NCI-H345 treated with DMSO at 0.1 percent for 48 hours (cell line): ENCODE results near the gene EFCAB6.

Source experiments
- DNase-seq: peaks from one replicate; lab custom pipeline; 2025; ENCODE audit not compliant: unreplicated experiment; lab: John Stamatoyannopoulos, UW

The EFCAB6 gene

GRCh38 chr22:43747877-43748276 is 64.2 kb downstream of the EFCAB6 start:
- DNase-seq = no peak

GRCh38 chr22:43747058-43747457 is 65.0 kb downstream of the EFCAB6 start:
- no peak for DNase-seq

GRCh38 chr22:43745783-43746356 is 66.2 kb downstream of the EFCAB6 start:
- DNase-seq = peak; percentile 94

DNA sequence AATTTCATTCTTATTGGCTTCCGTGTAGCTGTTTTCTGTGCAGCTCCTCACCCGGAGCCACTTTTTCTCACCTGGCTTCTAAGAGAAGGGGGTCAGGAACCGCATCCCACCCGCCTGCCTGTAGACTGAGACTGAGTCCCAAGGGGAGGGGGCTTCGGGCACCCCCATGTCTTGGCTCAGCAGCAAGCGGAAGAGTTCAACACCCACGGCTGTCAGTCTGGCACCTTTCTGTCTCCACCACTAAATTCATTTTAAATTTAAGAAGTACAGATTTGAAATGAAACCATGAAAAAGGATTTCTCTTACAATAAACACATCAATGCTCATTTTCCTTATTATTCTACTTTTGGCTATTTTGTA is 66.7 kb downstream of the EFCAB6 start:
- no peak for DNase-seq

- peak; percentile 22 for DNase-seq
Observed at GRCh38 chr22:43744700-43745410, 67.2 kb downstream of the EFCAB6 start.

GRCh38 chr22:43743929-43744643 is 68.0 kb downstream of the EFCAB6 start:
- DNase-seq = no peak

GRCh38 chr22:43743131-43743530 is 69.0 kb downstream of the EFCAB6 start:
- no peak for DNase-seq

DNA sequence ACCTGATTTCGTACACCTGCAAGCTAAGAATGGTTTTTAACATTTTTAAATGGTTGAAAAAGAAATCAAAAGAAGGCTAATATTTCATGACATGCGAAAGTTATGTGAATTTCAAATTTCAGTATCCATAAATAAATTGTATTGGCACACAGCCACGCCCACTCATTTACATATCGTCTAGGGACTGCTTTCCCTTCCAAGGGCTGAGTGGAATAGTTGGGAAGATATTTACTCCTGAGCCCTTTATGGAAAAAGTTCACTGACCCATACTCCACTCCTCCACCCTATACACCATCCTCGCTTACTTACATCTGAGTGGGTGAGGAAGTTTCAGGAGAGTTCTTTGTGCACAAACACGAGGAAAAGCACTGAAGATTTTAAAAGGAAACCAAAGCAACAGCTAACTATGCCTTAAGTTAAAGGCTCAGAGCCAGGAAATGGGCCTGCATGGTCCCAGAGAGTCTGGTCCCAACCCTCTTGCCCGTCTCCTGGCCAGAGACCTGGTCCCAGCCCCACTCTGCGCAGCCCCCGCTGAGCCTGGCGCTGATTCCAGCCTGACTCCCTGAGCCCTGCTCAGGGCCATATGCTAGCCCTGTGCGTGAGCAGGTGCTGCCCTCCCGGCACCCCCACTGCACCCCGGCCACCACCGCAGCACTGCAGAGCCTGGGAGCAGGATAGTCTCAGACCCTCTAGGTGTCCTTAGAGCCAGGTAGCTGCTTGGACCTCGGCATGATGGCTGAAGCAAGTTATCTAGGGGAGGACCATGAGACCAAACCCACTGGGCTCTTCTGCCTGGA is 69.8 kb downstream of the EFCAB6 start:
- no peak for DNase-seq

DNA sequence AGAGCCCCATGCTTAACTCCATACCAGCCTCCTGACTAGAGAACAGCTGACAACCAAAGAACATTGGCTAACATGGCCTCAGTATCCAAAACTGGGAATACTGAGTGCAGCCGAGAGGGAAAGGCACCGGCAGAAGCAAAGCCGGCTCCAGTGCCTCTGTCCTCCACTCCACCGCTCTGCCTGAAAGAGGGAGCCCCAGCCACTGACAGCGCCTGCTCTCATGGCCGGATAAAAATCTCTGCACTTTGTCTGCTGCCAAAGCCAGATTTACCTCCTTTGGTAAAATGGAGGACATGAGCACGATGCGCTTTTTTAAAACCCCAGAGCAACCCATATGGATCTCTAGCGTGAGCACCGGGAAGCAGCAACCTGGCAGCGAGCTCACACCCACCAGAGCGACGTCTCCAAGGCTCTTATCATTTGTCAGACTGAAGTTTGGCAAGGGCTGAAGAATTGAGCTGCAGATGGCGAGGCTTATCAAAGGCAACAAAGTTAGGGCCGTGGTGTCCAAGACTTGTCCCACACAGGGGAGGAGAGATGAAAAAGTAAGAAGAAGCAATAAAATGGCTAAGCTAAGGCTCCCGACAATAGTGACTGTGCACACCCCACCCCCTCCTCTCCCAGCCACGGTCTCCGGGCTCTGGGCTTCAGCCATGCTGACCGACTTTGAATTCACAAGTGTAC is 71.4 kb downstream of the EFCAB6 start:
- no peak for DNase-seq

DNA sequence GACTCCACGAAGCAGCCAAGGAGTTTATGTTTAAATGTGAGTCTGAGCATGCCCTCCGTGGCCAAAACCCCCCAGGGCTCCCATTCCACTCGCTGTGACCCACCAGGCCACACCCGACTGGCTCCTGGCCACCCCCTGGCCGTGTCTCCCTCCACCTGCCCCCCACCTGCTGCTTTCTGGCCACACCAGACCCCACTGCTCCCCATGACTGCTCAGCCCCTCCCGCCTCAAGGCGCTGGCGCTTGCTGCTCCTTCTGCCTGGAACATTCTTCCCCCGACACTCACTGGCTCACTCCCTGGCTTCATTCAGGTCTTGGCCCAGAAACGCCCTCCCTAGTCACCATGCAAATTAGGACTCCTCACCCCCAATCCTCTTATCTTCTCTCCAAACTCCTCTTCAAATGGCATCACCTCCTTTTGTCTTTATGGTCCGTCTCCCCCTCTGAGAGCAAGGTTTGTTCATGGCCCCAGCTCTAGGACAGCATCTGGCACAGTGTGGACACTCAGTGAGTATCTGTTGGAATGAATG is 72.2 kb downstream of the EFCAB6 start:
- no peak for DNase-seq

DNA sequence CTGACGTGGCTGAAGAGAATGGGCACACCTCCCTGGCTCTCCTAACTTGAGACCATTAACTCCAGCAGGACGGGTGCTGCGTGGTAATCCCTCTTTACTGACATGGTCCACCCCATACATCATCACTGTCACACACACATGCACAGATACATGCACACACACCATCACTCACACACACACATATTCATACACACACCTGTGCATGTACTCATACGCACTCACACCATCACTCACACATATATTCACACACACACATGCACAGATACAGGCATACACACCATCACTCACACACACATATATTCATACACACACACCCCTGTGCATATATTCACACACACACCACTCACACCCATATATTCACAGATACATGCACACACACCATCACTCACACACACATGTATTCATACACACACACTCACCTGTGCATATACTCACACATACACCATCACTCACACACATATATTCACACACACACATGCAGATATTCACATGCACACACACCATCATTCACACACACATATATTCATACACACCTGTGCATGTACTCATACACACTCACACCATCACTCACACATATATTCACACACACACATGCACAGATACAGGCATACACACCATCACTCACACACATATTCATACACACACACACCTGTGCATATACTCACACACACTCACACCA is 74.8 kb downstream of the EFCAB6 start:
- no peak for DNase-seq

DNA sequence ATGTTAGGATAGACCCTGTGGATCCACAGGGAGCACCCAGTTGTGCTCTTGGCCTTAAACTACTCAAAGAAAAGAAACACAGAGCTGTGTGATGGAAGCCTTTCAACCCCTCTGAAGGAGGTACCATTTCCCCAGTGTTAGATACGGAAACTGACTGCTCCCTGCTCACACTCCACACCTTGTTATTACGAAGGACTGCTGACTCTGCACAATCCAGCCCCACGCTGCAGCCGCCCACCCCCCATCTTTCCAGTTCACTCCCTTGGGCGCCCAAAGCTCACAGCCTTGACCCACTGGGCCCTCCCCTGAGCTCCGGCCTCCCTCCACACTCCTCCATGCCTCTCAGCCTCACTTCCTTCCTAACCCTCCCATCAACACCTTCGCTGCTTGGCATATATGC is 75.5 kb downstream of the EFCAB6 start:
- DNase-seq = no peak

DNA sequence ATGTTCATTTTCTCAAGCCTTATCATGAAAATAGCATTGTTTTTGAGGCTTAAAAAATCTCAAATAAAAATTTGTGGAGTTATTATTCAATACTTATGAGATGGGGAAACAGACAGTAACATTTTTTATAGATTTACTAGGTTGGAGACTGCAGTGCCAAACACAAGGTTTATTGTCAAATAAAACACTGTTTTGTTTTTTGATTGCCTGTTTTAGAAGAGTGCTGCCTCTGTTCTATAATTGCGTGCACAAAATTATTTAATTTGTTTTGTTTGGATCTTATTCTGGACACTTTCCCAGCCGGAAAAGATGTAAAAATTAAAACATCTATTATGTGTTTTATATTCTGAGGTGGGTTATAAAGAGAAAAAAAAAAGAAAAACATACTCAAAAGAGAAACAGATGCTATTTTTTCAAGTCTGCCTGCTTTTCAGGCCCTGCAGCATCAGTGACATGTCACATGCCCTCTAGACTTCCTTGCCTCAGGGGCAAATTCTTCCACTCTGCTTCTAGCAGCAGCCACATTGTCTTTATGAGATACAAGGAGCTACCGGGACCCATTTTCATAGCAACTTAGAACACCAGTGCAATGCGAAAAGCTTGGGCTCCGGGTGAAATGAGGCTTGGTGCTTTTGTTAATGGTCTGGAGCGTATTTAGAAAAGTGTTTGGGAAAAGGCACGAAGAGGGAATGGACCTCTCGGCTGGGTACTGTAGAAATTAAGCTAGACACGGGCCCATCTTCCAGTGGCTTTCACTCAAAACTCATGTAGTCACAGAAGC is 77.5 kb downstream of the EFCAB6 start:
- DNase-seq = no peak

DNA sequence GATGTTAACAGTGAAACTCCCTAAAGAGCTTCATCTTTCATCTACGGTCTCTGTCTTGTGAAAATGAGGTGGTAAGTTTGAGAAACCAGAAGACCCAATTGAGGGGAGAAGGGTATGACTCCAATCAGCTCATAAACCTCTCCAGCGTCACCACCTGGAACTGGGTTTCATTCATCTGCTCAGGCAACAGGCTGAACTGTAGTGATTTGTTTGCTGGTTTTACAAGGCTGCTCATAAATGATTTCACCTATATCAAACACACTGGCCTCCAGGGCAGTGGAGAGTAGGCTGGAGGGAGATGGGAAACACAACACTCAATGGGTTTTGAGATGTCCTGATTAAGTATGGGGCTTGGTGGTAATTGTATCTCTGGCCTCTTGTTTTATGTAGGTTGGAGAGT is 79.0 kb downstream of the EFCAB6 start:
- DNase-seq = no peak

DNA sequence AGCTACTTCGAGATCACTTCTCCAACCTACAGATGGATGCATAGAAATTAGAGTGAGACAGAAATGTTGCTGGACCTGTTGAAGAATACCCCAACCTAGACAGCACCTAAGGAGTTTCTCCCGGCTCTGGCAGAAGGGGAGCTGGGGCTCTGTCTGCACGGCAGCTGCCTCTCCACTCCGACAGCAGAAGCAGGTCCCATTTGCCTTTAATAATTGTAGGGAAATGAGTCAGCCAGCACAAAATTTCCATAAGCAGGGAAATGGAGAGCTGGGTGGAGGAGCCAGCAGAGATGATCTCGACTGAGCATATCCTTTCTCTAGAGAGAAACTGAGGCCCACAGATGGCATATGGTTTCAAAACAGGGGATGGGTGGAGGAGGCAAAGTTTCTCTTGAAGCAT is 80.1 kb downstream of the EFCAB6 start:
- DNase-seq = no peak

DNA sequence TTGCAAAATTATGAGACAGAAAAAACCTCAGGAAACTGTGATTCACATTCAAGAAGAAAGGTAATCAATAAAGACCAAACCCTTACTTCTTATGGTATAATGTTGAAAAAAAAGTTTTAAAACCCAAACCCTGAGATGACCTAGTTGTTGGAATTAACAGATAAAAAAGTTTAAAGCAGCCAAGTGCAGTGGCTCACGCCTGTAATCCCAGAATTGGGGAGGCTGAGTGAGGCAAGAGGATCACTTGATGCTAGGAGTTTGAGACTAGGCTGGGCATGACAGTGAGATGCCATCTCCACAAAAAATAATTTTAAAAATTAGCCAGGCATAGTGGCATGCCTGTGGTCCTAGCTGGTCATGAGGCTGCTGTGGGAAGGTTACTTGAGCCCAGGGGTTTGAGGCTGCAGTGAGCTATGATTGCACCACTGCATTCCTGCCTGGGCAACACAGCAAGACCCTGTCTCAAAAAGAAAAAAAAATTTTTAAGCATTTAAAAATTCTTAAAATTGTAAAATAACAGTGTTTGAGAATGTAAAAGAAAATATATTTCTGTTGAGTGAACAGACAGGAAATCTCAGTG is 85.1 kb downstream of the EFCAB6 start:
- no peak for DNase-seq

- no peak for DNase-seq
Observed at GRCh38 chr22:43726322-43726721, 85.8 kb downstream of the EFCAB6 start.

- no peak for DNase-seq
Observed at GRCh38 chr22:43723816-43724215, 88.3 kb downstream of the EFCAB6 start.

DNA sequence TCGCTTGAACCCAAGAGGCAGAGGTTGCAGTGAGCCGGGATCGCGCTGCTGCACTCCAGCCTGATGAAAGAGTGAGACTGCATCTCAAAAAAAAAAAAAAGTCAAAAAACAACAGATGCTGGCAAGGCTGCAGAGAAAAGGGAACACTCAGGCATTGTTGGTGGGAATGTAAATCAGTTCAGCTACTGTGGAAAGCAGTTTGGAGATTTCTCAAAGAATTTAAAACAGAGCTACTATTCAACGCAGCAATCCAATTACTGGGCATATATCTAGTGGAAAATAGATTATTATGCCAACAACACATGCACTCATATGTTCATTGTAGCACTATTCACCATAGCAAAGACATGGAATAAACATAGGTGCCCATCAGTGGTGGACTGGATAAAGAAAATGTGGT is 89.7 kb downstream of the EFCAB6 start:
- no peak for DNase-seq
